ENCODE measurements around the gene ATP6V0A1.
"Not testable (repeated sequence)": the region's sequence is repeated elsewhere in the genome, so short reads cannot be mapped to it uniquely, and the experiment has no call there.

Gene ATP6V0A1

DNA sequence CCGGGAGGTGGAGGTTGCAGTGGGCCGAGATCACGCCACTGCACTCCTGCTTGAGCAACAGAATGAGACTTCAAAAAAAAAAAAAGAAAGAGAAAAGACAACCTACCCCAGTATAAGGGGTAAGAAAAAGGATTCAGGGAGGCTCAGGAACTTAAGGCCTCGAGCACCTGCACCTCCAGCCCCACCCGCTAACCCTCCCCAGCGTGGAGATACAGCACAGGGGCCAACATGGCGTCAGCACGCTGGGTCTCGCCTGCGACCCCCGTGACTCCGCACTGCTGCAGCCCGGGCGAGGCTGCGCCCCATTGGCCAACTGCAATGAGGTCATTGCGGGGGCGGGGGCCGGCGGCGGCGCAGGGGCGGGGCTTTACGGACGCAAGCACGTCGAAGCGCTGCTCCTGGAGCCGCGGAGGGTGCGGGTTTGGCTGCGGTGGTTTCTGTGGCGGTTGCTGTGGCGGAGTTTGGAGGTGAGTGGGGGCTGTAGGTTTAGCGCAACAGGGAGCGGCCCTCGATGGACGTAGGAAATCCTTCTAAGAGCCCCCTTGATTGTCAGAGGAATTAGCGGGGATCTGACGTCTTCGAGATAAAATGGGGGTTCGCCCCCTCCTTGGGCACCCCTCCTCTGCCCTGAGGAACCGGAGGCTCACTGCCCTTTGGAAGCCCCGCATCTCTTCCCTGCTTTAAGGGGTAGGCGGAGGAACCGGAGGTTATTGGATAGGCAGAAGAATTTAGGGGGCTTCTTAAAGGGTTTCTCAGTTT is at the start of gene ATP6V0A1:
Gene ATP6V0A1, plus strand, starts transcription at position 382 of the 759 bp plus-strand sequence. CDS start 2,017 bp downstream, outside the sequence.
- DNase-seq (ENCODE audit: low spot score): peak; percentile 96

DNA sequence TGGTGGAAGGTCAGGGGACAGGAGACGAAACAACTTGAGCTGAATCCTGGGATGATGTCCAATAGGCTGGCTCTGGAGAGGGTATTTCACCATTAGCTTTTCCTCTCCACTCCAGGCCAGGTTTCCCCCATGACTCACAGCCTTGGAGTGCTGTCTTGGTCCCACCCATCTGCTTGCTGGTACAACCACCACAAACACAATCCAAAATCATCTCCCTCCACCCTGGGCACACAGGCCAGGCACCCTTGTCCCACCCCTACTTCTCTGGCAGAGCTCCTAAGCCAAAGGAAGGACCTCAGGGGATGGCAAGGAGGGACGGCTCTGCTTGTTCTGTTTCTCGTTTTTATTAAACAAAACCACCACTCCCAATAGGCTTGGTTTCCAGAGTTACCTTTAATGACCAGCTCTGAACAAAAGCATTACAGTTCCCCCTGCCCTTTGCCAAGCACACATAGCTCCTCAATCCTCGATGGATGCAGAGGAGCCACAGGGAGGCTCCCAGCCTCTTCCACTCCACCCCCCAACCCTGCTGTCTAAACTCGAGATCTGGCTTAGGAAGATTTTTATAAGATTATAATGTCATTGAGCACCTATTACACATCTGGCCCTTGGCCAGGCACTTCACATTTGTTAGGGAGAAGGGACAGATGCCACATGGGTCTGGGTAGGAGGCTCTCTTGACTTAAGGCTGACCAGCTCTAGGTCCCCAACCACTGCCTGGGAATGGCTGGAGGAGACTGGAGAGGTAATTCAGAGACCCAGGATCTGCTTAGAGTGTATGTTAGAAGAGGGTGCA is 49.0 kb upstream of the ATP6V0A1 start:
- DNase-seq (ENCODE audit: low spot score): no peak

DNA sequence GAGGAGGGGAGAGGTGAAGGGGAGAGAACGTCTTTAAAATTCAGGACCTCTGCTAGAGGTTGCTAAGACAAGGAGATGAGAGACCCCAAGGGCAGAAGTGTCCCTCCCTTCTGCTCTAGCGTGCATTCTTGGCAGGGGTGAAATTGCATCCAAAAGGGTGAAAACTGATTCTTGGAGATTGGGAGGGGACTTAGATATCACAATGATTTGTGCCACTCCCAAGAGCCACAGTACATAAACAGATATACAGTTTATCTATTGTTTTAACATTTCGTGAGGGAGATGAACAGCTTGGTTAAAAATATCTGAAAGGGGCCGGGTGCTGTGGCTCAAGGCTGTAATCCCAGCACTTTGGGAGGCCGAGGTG is 48.4 kb upstream of the ATP6V0A1 start:
- DNase-seq (ENCODE audit: low spot score): no peak

DNA sequence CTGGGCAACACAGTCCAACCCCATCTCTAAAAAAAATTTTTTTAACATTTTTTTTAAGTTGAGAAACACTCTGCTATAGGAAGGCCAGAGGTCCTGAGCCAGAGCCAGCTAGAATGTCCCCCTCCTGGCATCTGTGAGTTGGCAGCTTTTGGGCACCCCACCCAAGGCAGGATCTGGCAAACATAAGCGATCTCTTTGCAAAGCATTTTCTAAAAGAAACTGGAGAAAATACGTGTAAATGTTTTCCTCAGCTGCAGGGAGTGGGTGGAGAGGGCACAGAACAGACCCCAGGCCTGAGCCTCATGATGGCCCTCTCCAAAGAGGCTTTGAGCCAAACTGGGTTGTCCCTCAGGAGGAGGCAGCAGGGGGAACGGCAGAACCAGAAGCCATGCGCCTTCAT is 47.3 kb upstream of the ATP6V0A1 start:
- DNase-seq (ENCODE audit: low spot score): no peak

DNA sequence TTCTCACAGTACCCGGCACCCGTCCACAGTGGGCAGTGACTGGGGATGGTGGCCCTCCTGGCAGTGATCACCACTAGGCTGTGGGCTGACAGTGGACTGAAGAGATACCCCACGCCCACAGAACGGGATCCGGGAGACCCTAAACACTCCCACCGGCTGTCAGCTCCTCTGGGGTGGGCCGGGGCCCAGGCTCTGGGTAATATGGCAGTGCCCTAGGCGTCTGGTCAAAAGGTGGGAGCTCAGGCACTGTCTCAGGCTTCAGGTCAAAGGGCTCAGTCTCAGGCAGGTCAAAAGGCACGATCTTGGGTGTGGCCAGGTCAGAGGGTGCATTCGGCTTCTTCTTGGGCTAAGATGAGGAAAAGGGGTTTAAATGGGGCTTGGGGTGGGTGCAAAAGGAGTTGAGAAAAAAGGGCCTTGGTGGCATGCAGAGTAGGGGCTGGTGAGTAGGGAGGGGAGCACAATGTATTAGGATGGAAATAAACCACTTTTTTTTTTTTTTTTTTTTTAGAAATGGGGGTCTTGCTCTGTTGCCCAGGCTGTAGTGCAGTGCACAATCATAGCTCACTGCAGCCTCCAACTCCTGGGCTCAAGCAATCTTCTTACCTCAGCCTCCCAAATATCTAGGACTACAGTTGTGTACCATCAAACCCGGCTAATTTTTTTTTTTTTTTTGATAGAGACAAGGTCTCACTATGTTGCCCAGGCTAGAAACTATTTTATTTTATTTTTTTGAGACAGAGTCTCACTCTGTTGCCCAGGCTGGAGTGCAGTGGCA is 46.6 kb upstream of the ATP6V0A1 start:
- no peak for DNase-seq (ENCODE audit: low spot score)

DNA sequence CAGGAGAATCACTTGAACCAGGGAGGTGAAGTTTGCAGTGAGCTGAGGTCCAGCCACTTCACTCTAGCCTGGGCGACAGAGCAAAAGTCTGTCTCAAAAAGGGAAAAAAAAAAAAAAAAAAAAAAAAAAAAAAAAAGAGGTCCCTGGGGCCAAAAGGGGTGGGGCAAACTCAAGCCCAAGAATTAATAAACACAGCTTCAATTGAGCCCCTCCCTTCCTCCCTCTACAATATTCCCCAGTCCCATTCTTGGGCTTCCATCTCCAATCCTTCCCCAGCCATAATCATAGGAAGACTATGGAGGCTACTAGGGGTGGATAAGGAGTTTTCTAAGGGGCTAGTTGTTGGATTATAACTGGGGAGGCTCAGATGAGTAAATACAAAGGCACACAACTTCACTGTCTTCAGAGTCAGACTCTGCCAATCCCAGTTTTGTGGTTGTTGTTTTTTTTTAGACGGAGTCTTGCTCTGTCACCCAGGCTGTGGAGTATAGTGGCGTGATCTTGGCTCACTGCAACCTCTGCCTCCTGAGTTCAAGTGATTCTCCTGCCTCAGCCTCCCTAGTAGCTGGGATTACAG is 45.1 kb upstream of the ATP6V0A1 start:
- DNase-seq (ENCODE audit: low spot score): no peak

DNA sequence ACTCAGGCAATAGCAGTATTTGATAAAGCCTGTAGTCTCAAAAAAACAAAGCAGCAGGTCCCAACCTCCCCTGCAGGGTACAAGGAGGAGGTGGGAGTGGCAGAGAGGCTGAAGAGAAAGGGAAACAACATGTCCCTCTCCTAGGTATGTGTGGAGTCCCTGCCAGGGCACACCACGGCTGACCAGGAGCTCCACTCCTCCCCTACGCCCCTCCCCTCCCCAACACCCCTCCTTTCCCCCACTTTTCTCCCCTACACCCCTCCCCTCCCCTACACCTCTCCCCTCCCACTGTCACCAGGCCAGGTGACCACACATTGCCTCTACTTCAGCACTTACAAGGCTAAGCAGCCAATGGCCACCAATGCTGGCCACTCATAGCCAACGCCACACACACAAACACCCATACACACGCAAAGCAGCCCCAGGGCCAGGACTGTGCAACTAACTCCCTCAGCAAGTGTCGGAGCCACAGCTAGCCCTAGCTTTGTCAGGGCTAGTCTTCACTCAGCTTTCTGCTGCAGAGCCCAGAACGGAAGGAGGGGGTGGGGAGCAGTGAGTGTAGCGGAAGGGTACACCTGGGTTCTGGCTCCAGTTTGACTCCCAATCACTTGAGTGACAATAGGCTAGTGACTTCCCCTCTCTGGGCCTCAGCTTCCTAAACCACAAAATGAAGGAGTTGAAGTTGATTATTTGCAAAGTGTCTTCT is 43.8 kb upstream of the ATP6V0A1 start:
- no peak for DNase-seq (ENCODE audit: low spot score)

DNA sequence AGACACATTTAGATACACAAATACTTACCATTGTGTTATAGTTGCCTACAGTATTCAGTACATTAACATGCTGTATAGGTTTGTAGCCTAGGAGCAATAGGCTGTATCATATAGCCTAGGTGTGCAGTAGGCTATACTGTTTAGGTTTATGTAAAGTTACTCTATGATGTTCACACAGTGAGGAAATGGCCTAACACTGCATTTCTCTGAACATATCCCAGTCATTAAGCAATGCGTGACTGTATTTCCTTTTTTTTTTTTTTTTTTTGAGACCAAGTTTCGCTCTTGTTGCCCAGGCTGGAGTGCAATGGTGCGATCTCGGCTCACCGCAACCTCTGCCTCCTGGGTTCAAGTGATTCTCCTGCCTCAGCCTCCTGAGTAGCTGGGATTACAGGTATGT is 40.7 kb upstream of the ATP6V0A1 start:
- DNase-seq (ENCODE audit: low spot score): not testable (repeated sequence)

DNA sequence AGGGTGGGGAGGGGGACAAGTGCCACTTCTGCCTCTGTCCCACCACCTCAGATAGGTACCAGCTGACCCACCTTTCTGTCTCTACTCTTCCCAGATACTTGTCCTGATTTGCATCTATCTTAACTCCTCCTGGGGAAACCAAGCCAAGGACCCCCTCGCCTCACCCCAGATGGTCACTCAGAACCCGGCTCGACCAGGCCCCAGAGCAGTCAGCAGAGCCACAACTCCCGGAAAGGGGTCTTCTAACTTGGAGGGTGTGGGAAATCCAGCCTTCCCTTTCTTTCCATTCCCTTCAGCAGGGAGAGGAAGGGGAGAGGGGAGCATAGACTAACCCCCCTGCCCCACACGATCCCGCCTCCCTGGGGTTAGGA is 37.6 kb upstream of the ATP6V0A1 start:
- DNase-seq (ENCODE audit: low spot score): no peak

DNA sequence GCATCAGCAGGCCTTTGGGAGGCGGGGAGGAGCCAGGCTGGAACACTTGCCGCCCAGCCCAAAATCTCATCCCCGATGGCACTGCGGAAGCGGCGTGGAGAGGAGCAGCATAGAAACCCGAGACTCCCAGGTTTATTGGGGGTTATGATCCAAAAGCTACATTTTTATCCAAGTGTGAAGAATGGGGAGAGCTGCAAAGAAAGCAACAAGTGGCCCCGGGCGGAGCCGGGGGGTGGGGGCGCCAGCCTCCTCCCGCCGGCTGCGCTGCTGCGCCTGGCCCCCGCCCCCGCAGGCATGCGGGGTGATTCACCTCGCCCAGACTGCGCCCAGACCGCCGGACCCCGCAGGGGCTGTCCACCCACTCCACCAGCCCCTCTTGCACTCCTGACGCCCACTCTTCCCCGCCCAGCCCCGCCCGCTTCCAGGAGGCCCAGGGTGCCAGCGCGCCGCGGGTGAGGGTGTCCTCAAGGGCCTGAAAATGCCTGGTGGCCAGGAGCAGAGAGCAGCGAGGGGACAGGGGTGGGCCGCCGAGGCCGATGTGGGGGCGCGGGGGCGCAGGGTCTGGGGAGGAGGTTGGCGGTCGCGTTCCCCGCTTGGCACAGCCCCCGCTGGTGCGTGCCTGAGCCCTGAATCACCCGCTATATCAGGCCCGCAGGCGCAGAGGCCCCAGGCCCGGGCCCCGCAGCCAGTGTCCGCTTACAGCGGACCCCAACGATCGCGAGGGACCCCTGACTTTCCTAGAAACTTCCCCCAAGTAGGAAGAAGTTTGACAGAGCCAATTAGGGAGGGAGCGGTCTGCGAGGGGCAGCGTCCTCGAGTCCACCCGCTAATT is 37.0 kb upstream of the ATP6V0A1 start:
- peak; percentile 80 for DNase-seq (ENCODE audit: low spot score)

DNA sequence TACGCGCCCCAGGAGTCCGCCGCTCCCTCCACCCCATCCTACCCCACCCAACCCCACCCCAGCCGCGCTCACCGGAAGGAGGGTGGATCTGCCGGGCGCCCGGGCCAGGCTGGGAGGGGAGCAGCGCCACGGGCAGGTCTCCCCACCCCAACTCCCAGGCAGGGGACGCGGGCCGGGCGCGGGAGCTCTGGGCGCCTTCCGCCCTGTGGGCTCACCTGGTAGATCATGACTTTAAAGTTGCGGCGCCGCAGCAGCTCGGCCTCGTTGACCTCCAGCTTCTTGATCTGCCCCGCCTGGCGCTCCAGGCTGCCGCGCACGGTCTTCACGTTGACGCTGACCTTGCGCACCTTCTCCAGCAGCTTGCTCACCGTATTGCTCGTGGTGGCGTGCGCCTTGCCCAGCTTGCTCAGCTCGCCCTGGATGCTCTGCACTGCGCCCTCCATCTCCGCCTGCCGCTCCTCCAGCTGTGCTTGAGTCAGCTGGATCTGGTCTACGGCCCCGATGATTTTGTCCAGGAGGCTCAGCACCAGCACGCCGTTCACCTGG is 36.2 kb upstream of the ATP6V0A1 start:
- DNase-seq (ENCODE audit: low spot score): no peak

DNA sequence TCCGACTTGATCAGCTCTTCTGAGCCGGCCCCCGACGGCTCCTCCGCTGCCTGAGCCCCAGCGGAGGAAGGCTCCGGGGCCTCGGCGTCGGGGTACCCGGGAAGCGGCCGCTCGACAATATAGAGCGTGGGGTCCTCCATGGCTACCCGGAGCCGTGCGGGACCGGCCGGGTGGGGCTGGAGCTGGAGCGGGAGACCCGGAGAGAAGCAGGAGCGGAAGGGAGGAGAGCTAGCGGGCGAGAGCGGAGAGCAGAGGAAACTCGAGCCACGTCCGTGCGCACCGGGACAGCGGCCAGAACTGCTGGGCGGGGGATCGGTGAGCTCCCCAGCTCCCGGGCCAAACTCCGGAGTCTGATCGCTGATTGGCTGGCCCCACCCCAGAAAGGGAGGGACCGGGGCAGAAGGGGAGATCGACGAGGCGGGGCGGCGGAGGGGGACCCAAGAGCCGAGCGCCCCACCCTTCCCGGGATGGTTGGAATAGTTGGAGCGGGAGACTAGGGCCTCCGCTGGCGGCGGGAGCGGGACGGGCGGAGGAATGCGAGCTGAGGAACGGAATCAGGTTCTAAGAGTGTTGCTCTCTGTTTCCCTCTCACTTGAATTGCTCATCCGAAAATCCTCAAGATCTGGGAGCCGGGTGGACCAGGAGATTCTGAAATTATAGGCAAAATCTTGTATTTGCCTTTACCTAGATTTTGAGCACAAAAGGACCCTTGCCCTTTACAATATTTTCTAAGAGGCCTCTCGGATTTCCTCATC is 35.5 kb upstream of the ATP6V0A1 start, which contains the start of gene CAVIN1:
Gene CAVIN1, minus strand, starts transcription at position 299 of the 755 bp plus-strand sequence. Its CDS starts 159 bp downstream, at position 140.
- peak; percentile 100 for DNase-seq (ENCODE audit: low spot score)

DNA sequence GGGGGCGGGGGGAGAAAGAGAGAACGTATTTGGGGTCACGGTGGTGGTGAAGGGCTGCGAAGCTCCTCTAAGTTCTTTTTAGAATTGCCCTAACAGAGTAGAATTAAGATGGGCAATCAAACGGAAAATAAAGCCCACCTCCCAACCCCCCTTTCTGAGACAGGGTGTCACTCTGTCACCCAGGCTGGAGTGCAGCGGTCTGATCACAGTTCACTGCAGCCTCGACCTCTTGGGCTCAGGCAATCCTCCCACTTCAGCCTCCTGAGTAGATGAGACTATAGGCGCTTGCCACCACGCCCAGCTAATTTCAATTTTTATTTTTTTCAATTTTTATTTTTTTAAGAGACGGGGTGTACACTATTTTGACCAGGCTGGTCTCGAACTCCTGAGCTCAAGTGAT is 34.9 kb upstream of the ATP6V0A1 start:
- no peak for DNase-seq (ENCODE audit: low spot score)

DNA sequence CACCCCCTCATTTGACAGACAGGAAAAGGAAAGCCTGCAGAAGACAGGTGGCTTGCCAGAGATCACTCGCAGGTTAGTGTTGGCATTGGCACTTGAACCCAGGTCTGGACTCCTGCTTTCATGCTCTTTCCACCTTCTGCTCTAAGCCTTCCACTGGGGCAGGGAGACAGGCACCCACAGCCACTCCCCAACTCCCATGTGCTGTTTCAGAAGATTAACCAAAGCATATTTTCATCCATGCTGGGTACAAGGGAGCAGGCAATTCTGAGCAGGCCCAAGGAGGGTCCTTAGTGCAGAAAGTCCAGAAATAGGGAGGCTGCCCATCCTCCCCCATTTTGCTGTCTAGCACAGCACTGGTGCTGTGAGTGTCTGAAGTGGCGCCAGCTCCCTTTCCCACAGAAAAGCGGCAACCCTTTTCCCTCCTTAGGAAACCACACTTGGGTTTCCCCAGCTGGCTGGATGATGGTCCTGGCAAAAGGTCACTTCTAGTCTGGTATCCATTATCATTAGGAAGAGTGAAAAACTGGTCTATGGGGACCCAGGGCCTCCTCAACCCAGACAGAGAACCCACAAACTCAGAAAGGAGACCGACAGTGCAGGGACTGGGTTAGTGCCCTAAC is 33.6 kb upstream of the ATP6V0A1 start:
- no peak for DNase-seq (ENCODE audit: low spot score)

DNA sequence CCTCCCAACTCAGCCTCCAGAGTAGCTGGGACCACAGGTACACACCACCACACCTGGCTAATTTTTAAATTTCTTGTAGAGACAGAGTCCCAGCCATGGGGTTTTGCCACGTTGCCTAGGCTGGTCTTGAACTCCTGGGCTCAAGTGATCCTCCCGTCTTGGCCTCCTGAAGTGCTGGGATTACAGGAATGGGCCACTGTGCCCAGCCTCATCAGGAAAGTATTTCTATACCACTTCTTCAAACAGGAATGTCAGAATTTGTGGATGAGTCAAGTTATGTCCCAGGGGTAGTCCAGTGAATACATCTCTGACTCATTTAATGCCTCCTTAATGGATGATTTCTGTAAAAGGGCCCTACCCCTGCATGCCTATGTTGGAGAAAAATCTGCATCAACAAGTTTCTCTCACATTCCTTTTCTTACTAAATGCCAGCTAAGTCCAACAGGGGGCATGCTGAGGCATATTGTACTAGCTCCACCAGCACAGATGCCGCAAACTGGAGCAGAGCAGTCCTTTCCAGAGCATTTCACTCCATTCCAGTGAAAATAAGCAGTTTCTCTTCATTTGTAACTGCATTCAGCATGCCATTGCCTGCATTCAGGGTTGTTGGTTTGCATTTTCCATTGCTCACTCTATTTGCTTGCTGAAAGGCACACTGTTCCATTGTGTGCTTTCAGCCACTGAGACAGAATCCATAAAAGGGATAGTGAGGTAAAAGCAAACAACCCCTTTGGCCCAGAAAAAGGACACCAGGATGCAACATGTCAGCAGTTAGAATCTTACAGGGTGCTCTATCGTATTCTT is 30.3 kb upstream of the ATP6V0A1 start:
- DNase-seq (ENCODE audit: low spot score): no peak

DNA sequence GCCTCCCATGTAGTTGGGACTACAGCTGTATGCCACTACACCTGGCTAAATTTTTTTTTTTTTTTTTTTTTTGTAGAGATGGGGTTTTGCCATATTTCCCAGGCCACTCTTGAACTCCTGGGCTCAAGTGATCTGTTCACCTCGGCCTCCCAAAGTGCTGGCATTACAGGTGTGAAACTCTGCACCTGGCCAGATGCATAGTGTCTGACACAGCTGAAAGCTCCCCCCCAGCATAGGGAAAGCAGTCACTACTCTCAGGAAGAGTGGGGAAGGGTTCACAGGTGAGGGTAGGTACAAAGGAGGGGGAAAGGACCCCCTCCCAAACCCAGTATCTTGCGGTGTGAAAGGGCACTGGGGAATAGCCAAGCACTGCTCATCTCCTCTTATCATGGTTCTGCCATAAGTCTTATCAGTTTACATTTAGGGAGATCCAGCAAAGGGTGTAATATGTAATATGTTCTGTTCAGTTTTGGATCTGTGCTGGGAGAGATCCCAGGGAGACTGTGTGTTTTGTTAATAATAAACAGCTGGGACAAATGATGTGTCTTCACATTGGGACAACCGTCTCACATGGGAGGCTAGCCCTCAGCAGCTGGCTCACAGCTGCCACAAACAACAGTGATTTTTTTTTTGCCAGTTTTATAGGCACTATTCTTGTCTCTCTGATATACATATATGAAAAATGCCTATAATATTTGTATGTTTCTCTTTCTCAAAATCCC is 28.8 kb upstream of the ATP6V0A1 start:
- no peak for DNase-seq (ENCODE audit: low spot score)

DNA sequence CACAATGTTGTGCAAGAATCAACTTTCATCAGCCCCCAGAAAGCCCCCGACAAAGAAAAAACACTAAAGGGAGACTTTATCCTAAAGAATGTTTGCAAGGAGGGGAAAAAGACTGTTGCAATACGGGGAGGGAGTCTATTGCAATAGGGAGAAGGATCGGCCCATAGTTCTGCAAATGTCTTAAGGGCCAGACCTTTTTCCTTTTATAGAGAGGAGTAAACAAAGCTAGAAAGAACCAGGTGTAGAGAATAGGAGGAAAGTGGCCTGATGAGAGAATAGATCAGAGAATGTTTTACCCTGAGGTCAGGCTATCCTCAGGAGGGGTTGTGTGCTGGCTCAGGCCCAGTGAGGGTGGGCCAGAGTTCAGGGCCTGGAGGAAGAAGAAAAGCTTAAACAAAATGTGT is 26.9 kb upstream of the ATP6V0A1 start:
- DNase-seq (ENCODE audit: low spot score): no peak

DNA sequence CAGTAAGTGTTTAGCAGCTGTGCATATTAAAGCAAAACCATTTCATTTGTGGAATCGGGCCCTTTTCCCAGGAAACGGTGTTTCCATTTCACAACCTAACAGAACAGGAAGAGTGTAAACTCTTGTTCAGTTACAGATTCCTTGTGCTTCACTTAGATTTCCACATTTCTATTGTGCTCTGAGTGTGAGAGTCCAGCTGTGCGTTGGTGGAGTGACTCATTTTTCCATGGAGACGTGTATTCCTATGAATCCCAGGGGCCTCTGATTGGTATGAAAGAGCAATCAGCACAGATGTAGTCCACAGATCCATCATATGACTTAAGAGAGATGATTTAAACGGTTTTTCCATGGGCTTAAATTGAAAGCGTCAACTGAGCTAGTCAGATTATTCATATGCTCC is 22.3 kb upstream of the ATP6V0A1 start:
- no peak for DNase-seq (ENCODE audit: low spot score)

Data from left forelimb (tissue), 1 donor.